Measurements from ENCODE around the gene PRPF18.

GRCh38 chr10:13636776-13637175, 50.0 kb downstream of the PRPF18 start:
- TF ChIP-seq CTCF (IDR thresholded peaks at IDR 0.05) (no peak), POLR2A (IDR thresholded peaks at IDR 0.05) (no peak)
